Measurements from ENCODE around the gene TBCK. TPM values are rescaled to one million over a fixed set of nuclear protein-coding genes. Genes with fewer than 3 reads are reported as not detected.

Gene TBCK
- total and polyA plus RNA-seq, 5 experiments from 2014 or later, result 20.7 to 65.1 (median 32.5) TPM

DNA sequence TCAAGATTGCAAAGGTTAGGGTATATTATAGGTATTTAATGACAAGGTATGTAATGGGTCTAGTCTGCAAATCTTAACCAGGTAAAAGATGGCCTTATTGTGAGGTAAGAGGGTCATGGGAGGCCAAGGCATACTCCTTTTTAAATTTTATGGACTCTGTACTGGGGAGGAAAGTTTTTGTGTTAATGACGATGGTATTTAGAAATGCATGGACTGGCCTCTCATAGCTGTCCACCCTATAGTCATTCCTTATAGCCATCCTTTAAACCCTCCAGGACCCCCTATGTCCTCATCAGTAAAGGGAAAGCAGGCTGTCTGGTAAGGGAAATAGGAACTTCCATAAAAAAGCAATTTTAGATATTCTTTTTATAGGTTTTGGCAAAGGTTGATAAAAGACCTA lies 1.8 kb upstream of the TBCK start:
- POLR2A ChIA-PET, result no interaction called here
- Mint-ChIP-seq H3K27me3 (no peaks in the 10 kb centered on the region), H3K9me3 (peaks cover 0 to 2% (median 0%) of the 10 kb centered on the region in 9 donors), H3K36me3 (peaks cover 8 to 21% (median 13%) of the 10 kb centered on the region in 3 donors), H3K27ac (no peak overlapping the region), H3K4me3 (no peak overlapping the region), H3K4me1 (peaks cover 17 to 40% (median 31%) of the 10 kb centered on the region in 4 donors)
- ATAC-seq, result no peak
- no peak for DNase-seq

DNA sequence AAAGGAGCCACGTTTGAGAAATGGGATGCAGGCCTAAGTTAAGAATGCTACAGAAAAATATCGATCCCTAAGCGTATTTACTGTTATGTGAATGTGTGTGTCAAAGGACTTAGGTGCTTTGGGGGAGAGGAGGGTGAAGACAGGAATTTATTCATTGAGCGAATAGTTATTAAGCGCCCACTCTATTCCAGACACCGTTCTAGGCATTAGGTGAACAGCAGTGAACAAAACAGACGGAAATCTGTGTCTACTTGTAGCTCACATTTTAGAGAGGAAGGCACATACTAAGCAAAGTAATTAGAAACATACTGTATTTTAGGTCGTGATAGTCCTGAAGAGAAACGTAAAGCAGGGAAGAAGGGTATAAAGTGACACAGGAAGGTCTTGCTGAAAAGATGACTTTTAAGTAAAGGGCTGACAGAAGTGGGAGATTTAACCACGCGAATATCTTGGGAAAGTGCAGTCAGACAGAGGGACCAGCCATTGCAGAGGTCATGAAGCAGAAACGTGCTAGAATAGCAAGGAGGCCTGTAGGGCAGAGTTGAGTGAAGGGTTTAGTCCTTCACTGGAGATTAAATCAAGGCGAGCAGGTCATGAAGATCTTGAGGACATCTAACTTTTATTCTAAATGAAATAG lies 882 bp upstream of the TBCK start:
- Mint-ChIP-seq H3K27ac (no peak overlapping the region), H3K36me3 (peaks cover 8 to 19% (median 13%) of the 10 kb centered on the region in 3 donors), H3K9me3 (peaks cover 0 to 2% (median 0%) of the 10 kb centered on the region in 9 donors), H3K4me3 (no peak overlapping the region), H3K27me3 (no peaks in the 10 kb centered on the region), H3K4me1 (peaks cover 16 to 41% (median 32%) of the 10 kb centered on the region in 4 donors)
- DNase-seq (no peak), ATAC-seq (no peak)
- POLR2A ChIA-PET, result interaction anchor here (2.3 kb wide), 1 partner anchor 1404 kb away, joined by 14 read pairs; the partner anchor contains the start of gene PAPSS1

DNA sequence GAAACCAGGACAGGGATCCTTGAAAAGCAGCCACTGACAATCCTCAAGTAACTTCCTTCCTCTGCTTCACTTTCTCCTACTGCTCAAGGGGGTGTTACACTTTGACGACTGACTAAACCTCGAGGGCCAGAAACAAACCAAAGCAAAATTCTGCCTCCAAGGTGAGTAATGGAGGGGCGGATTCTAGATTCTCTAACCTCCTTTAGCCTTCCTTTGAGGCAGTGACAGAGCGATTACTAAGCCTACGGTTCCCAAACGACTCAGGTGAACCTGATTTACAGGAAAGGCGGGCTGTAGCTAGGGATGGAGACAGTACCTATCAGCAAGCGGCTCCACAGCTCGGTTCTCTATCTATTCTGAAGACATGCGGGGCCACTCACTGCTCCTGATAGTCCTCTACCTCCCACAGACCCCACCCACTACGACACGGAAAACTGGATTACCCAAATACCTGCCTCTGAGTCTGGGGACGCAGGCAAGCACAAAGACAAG lies 487 bp downstream of the TBCK start:
- peak in 3 of 10 donors; percentile 29 to 46 (median 30) for DNase-seq
- Mint-ChIP-seq H3K4me3 (no peak overlapping the region), H3K36me3 (peaks cover 7 to 10% (median 7%) of the 10 kb centered on the region in 3 donors), H3K27me3 (no peaks in the 10 kb centered on the region), H3K4me1 (peaks cover 12 to 43% (median 35%) of the 10 kb centered on the region in 4 donors), H3K27ac (no peak overlapping the region), H3K9me3 (no peaks in the 10 kb centered on the region)
- POLR2A ChIA-PET, result interaction anchor here (0.7 to 2.3 kb wide), 5 partner anchors 10 to 1405 kb away, joined by 3 to 14 read pairs (median 3); partner anchors contain the start of gene PAPSS1
- peak; percentile 22 to 24 for ATAC-seq

DNA sequence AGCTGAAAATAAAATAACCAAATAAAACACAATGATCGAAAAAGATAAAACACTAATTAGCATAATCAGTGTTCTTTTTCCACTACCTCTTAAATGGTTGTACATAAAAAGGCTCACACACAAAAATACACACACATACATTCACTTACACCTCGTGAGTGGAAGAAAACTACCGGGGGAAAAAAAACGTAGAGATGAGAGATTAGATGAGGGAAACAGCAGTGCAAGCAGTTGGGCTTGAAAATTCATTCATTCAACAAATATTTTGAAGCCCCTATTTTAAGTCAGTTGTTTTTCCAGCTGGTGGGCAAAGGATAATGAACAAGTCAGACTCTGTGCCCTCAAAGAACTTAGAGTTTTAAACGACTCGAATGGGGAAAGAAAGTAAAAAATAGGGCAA lies 1.0 kb downstream of the TBCK start:
- H3K27ac Mint-ChIP-seq, result no peak overlapping the region
- POLR2A ChIA-PET, result interaction anchor here (2.3 kb wide), 1 partner anchor 1406 kb away, joined by 14 read pairs; the partner anchor contains the start of gene PAPSS1

DNA sequence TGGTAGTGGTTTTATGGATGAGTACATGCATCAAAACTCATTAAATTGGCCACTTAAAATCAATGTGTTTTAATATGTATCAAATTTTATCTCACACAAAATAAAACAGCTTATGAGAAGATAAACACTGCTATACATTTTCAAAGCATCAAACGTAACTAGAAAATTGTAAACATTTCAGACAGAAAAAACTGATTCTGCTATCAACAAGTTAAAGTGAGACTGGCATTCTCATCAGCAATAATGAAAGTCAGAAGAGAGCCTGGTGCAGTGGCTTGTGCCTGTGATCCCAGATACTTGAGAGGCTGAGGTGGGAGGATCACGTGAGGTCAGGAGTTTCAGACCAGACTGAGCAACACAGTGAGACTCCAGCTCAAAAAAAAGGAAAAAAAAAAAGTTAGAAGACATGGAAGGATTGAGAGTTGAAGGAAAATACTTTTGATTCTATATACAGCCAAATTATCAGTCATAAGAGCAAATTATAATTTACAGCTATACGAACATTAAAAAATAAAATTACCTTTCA lies 2.9 kb downstream of the TBCK start:
- H3K9me3 Mint-ChIP-seq, result no peaks in the 10 kb centered on the region
- POLR2A ChIA-PET, result no interaction called here
- H3K27ac Mint-ChIP-seq, result peak overlapping the region in 8 of 10 donors; percentile 32 to 89 (median 72)
- H3K27me3 Mint-ChIP-seq, result no peaks in the 10 kb centered on the region
- peak overlapping the region in 3 of 10 donors; percentile 13 to 31 (median 24) for H3K4me3 Mint-ChIP-seq
- DNase-seq, result no peak
- peaks cover 0 to 12% (median 3%) of the 10 kb centered on the region in 3 donors for H3K36me3 Mint-ChIP-seq
- peaks cover 17 to 45% (median 36%) of the 10 kb centered on the region in 4 donors for H3K4me1 Mint-ChIP-seq
- ATAC-seq, result no peak

More for the DNA sequence above, 1.0 kb downstream of the TBCK start:
- peaks cover 17 to 42% (median 38%) of the 10 kb centered on the region in 4 donors for H3K4me1 Mint-ChIP-seq
- ATAC-seq (no peak), DNase-seq (no peak)
- H3K4me3 Mint-ChIP-seq, result peak overlapping the region in 1 of 10 donors; percentile 89
- H3K27me3 Mint-ChIP-seq, result no peaks in the 10 kb centered on the region
- peaks cover under 1 to 4% (median 2%) of the 10 kb centered on the region in 3 donors for H3K36me3 Mint-ChIP-seq
- no peaks in the 10 kb centered on the region for H3K9me3 Mint-ChIP-seq

DNA sequence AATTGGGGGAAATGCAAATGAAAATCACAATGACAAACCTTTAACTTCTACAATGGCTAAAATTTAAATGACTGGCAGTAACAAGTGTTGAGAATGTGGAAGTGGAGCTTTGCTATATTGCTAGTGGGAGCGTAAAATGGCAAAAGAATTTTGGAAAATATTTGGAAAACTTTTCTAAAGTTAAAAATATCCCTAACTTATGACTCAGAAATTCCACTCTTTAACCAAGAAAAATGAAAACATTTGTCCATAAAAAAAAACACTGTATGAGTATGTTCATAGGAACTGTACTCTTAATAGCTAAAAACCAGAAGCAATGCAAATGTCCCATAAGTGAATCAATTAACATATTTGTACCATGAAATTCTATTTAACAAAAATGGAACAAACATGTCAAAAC lies 3.6 kb downstream of the TBCK start:
- Mint-ChIP-seq H3K36me3 (peaks cover 0 to 12% (median 3%) of the 10 kb centered on the region in 3 donors), H3K4me1 (peaks cover 17 to 45% (median 35%) of the 10 kb centered on the region in 4 donors), H3K9me3 (no peaks in the 10 kb centered on the region), H3K27me3 (no peaks in the 10 kb centered on the region), H3K27ac (peak overlapping the region in 4 of 10 donors; percentile 53 to 87 (median 70)), H3K4me3 (peak overlapping the region in 2 of 10 donors; percentile 3 to 24)
- DNase-seq, result no peak
- ATAC-seq, result no peak
- POLR2A ChIA-PET, result no interaction called here

DNA sequence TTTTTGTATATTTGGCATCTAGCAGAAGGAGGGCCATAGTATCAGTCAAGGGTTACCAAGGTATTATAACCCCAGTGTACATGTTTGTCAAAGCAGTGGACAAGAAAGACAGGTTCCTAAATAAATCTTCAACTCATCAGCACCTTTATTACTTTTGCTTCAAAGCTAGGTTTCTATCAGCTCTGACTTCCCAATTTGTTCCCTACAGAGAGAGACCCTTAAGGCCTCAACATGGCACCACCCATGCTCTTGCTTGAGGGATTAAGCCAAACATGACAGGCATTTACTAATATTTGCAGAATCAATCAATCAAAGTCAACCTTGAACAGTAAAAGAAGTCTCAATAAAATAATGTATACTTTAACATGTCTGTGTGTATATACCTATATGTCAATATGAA lies 9.4 kb downstream of the TBCK start:
- H3K27me3 Mint-ChIP-seq, result no peaks in the 10 kb centered on the region

DNA sequence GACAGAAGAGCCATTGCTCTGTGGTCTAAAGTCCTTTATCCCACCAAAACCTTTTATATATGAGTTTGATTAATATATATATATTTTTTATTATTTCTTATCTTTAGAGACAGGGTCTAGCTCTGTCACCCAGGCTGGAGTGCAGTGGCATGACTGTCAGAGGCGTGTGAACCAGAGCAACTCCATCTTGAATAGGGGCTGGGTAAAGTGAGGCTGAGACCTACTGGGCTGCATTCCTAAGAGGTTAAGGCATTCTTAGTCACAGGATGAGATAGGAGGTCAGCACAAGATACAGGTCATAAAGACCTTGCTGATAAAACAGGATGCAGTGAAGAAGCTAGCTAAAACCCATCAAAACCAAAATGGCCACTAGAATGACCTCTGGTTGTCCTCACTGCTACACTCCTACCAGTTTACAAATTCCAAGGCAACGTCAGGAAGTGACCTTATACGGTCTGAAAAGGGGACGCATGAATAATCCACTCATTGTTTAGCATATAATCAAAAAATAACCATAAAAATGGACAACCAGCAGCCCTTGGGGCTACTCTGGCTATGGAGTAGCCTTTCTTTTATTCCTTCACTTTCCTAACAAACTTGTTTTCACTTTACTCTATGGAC lies 10.5 kb downstream of the TBCK start:
- no peak overlapping the region for H3K27ac Mint-ChIP-seq
- DNase-seq (no peak), ATAC-seq (no peak)
- POLR2A ChIA-PET, result interaction anchor here (4.1 kb wide), 1 partner anchor 10 kb away, joined by 14 read pairs; the partner anchor contains the start of genes AIMP1 and TBCK
- peaks cover 23 to 55% (median 34%) of the 10 kb centered on the region in 4 donors for H3K4me1 Mint-ChIP-seq
- no peaks in the 10 kb centered on the region for H3K27me3 Mint-ChIP-seq
- H3K4me3 Mint-ChIP-seq, result no peak overlapping the region
- H3K9me3 Mint-ChIP-seq, result no peaks in the 10 kb centered on the region
- H3K36me3 Mint-ChIP-seq, result peaks cover 0 to 57% (median 22%) of the 10 kb centered on the region in 3 donors

More for the DNA sequence above, 9.4 kb downstream of the TBCK start:
- peaks cover 24 to 57% (median 35%) of the 10 kb centered on the region in 4 donors for H3K4me1 Mint-ChIP-seq
- H3K36me3 Mint-ChIP-seq, result peaks cover 0 to 54% (median 19%) of the 10 kb centered on the region in 3 donors
- no peaks in the 10 kb centered on the region for H3K9me3 Mint-ChIP-seq
- no peak overlapping the region for H3K27ac Mint-ChIP-seq
- POLR2A ChIA-PET, result interaction anchor here (4.1 kb wide), 1 partner anchor 9 kb away, joined by 14 read pairs; the partner anchor contains the start of genes AIMP1 and TBCK
- ATAC-seq, result no peak
- no peak overlapping the region for H3K4me3 Mint-ChIP-seq
- no peak for DNase-seq

DNA sequence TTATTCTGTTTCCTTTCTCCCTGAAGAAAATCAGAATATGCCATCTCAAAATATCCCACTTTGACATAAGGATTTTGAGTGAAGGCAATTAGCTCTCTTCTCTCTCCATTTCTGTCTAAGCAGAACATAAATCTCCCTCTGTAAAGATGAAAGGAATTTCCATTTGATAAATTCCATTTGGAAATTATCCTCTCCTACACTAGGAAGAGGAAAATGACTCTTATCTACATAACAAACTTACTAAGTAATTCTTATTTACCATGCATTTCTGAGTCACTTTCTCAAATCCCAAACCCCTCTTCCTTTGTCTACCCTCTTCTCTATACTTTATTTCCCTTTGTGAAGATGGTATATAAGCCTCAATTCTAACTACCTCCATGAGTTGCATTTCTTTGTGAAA lies 11.4 kb downstream of the TBCK start:
- POLR2A ChIA-PET, result interaction anchor here (4.1 kb wide), 1 partner anchor 11 kb away, joined by 14 read pairs; the partner anchor contains the start of genes AIMP1 and TBCK
- H3K27ac Mint-ChIP-seq, result peak overlapping the region in 1 of 10 donors; percentile 35
- no peaks in the 10 kb centered on the region for H3K9me3 Mint-ChIP-seq
- H3K4me3 Mint-ChIP-seq, result peak overlapping the region in 1 of 10 donors; percentile 30
- peaks cover 22 to 47% (median 33%) of the 10 kb centered on the region in 4 donors for H3K4me1 Mint-ChIP-seq
- ATAC-seq (no peak), DNase-seq (no peak)
- peaks cover 4 to 63% (median 27%) of the 10 kb centered on the region in 3 donors for H3K36me3 Mint-ChIP-seq
- H3K27me3 Mint-ChIP-seq, result no peaks in the 10 kb centered on the region

DNA sequence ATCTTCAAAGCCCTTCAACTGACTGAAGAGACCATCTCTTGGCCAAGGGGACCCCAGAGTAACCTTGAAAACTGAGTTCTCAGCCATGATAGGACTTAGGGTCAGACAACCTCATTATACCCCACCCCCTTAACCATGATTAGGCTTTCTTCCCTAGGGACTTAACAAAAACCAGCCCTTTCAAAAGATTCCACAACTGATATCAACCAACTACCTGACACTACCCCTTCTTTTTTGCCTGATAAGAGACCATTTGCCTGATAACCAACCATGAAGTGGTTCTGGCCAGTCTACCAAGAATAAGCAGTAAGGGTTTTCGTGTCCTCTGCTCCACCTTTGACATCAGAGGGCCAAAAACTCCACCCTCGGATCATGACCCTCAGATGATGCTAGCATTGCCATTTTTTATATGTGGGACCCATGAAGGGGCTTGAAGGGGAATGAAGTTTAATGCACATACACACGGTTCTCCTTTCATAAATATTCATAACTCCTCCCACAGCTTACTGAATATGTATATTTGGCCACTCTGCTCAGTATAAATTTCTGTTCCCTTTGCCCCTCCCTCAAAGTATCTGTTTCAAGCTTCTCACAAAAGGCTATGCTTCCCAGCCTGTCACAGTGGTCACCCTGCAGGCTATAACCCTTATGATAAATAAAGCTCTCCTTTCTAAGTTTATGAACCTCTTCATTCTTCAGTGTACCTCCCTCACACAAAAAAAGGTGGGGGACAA lies 12.3 kb downstream of the TBCK start:
- POLR2A ChIA-PET, result interaction anchor here (4.1 kb wide), 1 partner anchor 12 kb away, joined by 14 read pairs; the partner anchor contains the start of genes AIMP1 and TBCK
- no peaks in the 10 kb centered on the region for H3K9me3 Mint-ChIP-seq
- ATAC-seq, result no peak
- peaks cover 4 to 62% (median 29%) of the 10 kb centered on the region in 3 donors for H3K36me3 Mint-ChIP-seq
- DNase-seq, result no peak
- no peak overlapping the region for H3K4me3 Mint-ChIP-seq
- H3K4me1 Mint-ChIP-seq, result peaks cover 19 to 46% (median 32%) of the 10 kb centered on the region in 4 donors
- H3K27me3 Mint-ChIP-seq, result no peaks in the 10 kb centered on the region
- H3K27ac Mint-ChIP-seq, result peak overlapping the region in 1 of 10 donors; percentile 24

DNA sequence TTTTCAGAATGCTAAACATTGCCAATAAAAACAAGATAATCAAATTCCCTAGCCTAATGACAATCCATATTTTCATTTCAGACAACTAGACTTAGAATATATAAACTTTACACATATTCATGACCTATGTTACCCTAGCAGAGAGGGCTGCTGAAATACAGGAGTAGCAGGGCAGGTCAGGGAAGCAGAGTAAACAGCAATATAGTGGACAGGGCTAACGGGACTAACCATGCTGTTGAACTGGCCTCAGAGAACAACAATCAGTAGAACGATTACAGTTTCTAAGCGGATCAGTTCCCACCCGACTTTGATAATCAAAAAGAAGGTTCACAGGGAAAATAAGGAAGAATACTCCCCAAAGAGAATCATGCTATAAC lies 14.0 kb downstream of the TBCK start:
- peaks cover 16 to 46% (median 32%) of the 10 kb centered on the region in 4 donors for H3K4me1 Mint-ChIP-seq
- POLR2A ChIA-PET, result no interaction called here
- H3K27ac Mint-ChIP-seq, result peak overlapping the region in 3 of 10 donors; percentile 6 to 63 (median 34)
- no peaks in the 10 kb centered on the region for H3K9me3 Mint-ChIP-seq
- ATAC-seq, result no peak
- H3K27me3 Mint-ChIP-seq, result no peaks in the 10 kb centered on the region
- DNase-seq, result no peak
- H3K4me3 Mint-ChIP-seq, result no peak overlapping the region
- H3K36me3 Mint-ChIP-seq, result peaks cover 4 to 69% (median 33%) of the 10 kb centered on the region in 3 donors
